ENCODE measurements around the gene SHISA9.

The SHISA9 gene

DNA sequence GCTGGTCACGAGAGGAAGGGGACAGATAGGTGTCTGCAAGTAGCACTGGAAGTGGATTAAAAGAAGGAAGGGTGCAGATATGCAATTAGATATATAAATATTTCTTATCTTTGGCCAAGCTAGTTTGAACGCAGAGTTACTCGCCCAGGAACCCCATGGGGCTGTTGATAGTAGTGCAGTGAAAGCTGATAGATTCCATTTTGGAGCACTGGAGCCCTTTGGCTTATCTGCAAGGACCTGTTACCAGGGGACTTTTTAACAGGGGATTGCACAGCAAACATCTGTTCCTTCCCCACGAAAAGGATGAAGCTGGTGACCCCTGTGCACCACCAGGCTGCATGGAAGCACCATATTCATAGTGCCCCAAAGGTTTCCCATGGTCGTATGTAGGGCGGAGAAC lies 218.7 kb downstream of the SHISA9 start:
- no peak for DNase-seq (ENCODE audit: low read depth in 2 of 2)

DNA sequence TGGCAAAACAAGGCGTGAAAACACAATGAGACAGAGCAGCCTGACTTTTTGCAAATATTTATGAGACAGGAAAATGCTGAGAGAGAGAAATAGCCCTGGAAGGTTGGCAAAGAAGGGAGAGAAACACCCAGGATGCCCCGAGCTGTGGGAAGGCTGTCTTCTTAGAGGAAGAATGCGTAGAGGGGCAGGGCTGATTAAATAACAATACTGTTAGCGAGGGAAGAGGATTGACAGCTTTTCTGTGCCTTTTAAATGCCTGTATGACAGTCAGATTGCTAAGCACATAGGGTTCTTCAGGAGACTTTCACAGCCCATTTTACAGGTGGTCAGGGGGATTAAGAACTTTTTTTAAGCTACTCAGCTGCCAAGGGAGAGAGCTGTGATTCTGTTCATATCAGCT lies 219.2 kb downstream of the SHISA9 start:
- no peak for DNase-seq (ENCODE audit: low read depth in 2 of 2)

DNA sequence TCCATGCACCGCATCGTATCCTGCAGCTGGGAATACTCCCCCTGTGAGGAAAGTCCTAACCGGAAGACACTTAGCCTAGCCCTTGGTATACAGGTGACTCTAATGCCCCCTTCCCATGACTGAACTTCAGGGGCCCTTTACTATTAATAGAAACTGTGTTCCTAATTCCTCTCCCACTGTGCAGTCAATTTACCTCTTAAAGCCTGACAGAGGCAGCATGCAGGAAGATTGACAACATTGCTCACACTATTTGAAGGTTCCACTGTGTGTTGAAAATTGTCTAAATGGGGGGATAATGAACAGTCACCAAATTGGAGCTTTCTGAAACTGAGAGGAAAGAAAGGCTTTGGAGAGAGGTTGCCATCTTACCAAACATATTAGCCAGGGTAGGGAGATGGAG lies 222.6 kb downstream of the SHISA9 start:
- DNase-seq (ENCODE audit: low read depth in 2 of 2), result no peak

DNA sequence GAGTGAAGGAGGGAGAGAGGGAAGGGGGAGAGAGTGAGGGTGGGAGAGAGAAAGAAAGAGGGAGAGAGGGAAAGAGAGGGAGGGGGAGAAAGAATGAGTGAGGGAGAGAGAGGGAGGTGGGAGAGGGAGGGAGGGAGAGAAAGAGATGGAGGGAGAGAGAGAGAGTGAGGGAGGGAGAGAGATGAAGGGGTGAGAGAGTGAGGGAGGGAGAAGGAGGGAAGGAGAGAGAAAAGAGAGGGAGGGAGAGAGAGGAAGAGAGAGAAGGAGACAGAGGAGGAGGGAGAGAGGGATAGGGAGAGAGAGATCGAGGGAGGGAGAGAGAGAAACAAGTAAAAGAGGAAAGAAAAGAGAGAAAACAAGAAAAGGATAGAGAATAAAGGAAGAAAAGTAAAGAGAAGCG lies 225.7 kb downstream of the SHISA9 start:
- no peak for DNase-seq (ENCODE audit: low read depth in 2 of 2)

DNA sequence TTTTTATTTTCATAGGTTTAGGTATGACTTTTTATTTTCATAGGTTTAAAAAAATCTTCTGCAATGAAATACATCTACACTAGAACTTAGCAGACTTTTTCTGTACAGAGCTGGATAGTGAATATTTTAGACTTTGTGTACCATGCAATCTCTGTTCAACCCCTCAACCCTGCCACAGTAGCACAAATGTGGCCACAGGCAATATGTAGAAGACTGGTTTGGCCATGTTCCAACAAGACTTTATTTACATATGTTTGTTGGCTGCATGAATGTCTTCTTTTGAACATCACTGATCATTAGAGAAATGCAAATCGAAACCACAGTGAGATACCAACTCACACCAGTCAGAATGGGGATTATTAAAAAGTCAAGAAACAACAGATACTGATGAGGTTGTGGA lies 229.2 kb downstream of the SHISA9 start:
- DNase-seq (ENCODE audit: low read depth in 2 of 2), result no peak

DNA sequence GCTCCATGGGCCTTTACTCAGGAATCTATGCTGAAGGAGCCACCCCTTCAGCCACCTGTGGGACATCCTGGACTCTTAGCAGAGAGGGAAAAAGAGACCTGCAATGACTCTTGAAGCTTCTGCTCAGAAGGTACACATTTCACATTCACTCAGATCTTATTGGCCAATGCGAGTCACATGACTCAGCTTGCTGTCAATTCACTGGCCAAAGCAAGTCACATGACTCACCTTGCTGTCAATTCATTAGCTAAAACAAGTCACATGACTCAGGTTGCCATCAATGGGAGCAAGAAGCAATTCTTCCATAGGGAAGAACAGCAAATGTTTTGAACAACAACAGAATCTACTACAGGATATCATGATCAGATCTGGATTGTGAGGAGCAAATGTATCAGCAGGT lies 233.4 kb downstream of the SHISA9 start:
- DNase-seq (ENCODE audit: low read depth in 2 of 2), result no peak

DNA sequence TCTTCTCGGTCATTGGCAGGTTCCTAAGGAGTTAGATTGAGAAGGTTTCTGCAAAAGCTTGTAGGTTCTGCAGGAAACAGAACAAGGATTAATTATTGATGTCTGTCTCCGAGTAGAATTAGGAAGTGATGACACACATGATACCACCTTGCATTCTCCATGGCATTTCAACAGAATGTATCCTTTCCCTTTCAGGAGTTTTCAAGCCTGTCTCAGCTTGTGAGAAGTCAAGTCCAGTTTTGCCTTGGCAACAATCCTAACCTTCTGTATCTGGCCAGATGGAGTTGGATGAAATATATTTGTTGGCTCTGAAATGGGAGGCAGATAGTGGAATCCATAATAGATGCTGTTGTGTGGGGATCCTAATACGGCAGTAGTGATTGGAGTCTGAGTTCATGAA lies 235.5 kb downstream of the SHISA9 start:
- DNase-seq (ENCODE audit: low read depth in 2 of 2), result no peak

DNA sequence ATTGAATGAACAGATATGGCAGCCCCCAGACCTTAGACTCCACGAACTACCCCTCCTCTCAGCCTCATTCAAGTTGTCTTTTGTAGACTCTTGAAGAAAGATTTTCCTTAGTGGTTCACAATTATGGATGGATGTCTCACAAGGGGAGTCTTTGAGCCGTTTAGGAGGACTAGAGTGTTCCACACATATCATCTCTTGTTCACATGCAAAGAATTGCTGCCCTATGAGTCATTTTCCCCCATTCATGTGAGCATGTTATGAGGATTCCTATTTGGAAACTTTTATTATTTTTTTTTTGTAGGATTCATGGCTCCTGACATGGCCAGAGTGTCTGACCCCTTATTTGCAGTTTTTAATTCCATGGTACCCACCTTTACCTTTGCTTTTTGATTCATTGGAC lies 237.1 kb downstream of the SHISA9 start:
- DNase-seq (ENCODE audit: low read depth in 2 of 2), result no peak

DNA sequence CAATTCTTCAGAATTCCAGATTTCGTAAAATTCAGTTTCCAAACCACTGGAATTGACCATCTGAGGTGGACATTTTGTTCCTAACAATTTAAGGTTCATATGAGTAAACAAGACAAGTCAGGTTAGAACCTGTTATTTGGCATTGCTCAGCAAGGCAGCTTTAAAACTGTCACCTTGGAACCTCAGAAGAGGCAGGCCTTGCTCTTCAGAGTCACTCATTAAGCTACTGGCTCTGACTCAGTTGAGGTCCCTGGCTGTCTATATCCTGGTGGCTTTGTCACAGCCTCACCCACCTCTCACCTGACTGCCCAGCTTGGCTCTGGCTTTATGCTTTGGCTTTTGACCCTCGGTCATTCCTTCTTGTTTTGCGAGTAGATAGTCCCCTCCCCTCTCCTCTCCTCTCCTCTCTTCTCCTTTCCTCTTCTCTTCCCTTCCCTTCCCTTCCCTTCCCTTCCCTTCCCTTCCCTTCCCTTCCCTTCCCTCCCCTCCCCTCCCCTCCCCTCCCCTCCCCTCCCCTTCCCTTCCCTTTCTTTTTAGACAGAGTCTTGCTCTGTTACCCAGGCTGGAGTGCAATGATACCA lies 238.4 kb downstream of the SHISA9 start:
- DNase-seq (ENCODE audit: low read depth in 2 of 2), result no peak

DNA sequence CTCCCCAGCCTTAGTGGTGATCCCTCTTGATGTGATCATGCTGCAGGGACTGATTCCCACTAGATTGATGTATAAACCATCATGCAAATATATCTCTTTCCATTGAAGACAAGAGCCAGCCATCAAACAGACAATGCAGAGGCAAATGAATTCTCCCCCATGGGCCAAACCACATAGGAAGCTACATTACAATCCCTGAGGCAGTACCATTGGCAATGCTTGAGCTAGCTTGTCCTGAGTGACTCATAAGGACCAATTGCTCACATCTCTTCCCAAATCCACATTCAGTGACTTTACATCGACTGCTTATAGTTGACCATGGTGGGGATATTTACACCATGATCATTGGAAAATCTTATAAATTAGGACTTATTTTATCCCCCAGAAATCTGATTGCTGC lies 242.2 kb downstream of the SHISA9 start:
- DNase-seq (ENCODE audit: low read depth in 2 of 2), result no peak

DNA sequence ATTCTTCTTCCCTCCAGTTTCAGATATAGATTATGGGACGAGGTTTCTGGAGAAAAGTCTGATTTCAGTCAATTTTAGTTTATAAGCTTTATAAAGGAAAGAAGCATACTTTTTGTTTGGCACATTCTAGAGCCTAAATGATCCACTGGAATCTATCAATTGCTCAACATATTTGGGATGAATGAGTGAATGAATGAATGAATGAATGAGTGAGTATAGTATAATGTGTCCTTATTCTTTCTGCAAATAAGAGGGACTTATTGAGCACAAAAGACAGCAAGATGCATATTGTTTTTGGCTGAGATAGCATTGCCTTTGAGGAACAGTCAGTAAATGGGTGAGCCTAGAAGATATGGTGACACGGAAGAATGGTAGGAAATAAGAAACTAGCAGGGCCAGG lies 245.4 kb downstream of the SHISA9 start:
- no peak for DNase-seq (ENCODE audit: low read depth in 2 of 2)

DNA sequence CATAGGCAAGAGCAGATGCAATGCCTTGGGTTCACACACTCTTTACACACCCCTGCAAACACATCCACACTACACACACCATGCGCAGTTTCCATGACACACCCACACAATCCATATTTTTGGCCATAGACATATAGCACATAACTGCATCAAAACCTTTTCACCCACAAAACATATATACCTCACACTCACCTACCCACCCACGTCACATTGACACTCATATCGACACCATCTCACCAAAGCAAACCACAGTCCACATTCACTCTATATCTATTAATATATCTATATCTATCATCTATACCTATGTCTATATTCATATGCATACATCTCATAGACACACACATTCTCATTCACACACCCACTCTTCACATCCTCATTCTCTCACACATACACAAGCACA lies 246.9 kb downstream of the SHISA9 start:
- no peak for DNase-seq (ENCODE audit: low read depth in 2 of 2)

DNA sequence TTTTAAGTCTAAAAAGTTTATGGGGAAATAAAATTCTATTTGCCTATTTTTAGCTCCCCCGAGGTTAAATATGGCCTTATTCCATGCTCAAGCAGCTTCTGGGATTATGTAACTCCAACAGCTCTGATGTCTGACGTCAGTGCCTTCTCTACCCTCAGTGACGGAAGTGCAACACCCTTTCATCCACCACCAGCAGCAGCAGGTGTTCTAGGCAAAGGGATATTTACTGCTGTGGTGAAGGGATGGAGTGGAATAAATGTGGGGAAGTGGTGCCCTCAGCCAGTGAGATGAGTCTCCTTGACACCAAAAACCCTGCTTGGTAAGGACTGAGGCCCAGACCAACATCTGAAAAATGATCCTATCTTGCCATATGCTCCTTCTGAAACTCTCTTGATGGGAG lies 247.4 kb downstream of the SHISA9 start:
- no peak for DNase-seq (ENCODE audit: low read depth in 2 of 2)

DNA sequence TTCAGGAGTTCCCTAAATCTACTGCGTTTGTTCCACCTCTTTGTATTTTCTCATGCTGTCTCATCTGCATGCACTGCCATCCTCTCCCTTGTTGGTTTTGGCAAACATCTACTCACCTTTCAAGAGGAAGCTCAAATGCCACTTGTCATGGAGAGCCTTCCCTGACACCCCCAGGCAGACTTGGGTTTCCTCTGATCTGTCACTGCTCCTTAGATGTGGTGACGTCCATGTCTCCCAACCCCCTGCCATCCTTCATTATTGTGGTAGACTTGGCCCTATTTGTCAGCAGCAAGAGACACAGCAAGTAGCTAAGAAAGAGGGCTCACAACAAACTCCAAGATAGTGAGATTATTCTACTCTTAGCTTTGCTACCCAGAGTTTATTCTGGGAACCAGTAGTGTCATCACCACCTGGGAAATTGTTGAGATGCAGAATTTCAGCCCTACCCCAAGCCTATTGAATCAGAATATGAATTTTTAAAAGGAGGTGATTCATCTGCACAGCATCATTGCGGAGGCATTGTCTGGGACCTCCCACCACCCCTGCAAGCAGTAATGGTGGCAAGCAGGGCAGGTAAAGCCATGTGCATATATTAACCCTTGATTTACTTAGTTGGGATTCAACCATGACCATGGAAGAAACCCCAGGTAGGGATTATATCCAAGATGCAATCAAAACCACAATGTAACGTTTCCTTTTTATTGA lies 248.9 kb downstream of the SHISA9 start:
- no peak for DNase-seq (ENCODE audit: low read depth in 2 of 2)

DNA sequence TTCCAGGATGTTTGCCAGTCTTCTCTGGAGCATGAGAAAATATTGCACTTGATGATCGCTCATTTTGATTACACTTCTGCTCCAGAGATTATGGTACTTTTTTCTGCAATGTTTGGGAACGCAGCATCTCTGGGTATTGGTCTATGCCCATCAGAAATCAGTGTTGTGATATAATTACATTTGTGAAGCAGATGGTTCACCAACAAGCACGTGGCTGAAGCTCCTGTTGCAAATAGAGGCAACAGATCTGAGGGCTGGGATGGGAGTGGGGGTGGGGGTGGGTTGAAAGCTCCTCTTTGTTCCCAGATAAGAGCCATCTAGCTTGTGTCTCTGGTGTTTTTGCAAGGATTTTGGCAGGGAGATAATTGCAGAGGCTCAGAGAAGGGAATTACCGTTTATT lies 252.3 kb downstream of the SHISA9 start:
- DNase-seq (ENCODE audit: low read depth in 2 of 2), result no peak

DNA sequence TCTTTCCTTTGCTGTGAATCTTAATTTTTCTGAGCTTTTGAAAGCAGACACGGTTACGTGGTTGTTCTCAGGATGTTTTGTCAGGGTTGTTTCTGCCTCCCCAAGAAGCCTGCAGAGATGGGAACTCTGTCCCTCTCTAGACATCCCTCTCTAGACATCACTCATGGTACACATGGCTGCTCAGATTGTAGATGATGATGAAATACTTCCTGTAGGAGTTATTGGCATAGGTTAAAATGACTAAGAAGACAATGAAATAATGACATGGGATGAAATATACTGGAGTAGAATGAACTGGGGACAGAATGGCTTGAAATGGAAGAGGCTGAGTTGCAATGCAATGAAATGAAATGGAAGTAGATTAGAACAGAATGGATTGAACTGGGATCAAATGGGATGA lies 253.4 kb downstream of the SHISA9 start:
- no peak for DNase-seq (ENCODE audit: low read depth in 2 of 2)

DNA sequence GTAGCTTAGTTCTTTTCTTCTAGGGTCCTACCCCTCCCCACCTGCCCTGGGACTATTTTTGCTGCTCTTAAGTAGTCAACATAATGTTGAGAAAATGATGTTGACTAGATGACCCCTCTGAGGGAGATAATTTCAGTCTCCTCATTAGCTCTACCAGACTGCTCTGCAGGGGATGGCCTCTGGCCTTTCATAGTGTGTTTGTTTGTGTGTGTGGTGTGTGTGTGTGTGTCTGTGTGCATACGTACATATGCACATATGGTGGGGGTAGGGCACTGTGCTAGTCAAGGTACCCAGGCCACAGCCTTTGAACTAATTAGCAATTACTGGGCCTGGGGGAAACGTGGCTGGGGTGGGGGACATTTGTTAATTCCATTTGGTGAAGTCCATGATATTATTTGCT lies 254.0 kb downstream of the SHISA9 start:
- no peak for DNase-seq (ENCODE audit: low read depth in 2 of 2)

DNA sequence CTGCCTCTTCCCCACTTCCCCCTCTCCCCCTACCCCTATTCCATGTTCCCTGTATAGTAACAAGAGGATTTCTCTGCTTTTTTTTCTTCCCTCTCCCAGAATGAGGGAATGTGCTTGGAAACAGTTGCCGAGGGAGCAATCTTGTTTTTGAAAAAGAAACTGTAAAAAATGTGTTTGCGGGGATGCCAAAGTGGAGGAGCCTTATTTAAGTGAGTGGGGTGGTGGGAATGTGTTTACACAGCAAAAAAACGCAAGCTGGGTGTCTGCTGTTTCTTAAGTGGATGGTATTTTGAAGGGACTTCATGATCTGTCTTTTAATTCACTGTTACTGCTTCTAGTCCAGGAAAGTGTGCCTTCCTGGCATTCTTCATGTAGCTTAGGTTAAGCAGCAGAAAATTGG lies 254.4 kb downstream of the SHISA9 start:
- no peak for DNase-seq (ENCODE audit: low read depth in 2 of 2)

DNA sequence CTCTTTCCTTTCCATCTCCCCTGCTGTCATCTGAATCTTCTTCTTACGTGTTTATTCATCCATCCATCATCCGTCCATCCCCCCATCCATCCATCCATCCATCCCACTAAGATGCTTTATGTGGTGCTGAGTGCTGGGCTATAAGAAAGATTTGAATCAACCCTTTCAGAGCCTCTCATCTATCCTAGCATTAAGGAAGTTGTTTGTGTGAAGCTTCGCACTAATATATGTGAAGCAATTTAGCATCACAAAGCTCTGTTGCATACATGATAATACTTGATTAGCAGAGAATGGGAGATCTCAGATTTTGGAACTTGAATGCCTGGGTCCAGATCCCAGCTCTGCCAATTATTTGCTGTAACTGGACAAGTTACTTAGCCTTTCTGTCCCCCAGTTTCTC lies 255.7 kb downstream of the SHISA9 start:
- DNase-seq (ENCODE audit: low read depth in 2 of 2), result no peak

DNA sequence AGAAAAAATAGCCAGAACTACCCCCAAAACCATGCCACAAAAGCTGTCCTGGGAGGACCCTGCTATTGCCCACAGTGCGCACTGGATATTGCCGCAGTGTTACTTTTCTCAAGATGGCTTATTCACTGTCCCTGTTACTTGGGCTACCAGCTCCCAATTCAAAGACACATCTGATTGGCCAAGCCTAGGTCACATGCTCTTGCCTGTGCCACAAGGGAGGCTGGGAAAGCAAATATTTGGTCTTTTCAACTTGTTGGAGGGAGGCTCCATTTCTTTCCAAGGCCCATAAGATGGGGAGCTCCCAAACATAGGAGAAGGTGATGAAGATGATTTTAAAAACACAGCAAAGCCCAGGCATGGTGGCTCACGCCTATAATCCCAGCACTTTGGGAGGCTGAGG lies 257.0 kb downstream of the SHISA9 start:
- DNase-seq (ENCODE audit: low read depth in 2 of 2), result no peak

DNA sequence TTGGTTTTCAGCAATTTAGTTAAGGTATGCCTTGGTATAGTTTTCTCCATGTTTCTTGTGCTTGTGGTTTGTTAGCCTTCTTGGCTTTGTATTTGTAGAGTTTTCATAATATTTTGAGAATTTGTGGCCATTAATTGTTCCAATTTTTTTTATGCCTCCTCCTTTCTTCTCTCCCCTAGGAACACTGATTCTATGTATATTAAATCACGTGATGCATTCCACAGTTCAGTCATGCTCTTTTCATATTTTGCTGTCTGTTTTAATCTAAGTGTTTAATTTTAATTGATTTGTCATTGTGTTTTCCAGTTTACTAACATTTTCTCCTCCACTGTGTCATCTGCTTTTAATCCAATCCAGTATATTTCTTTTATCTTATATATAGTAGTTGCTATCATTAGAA lies 263.6 kb downstream of the SHISA9 start:
- no peak for DNase-seq (ENCODE audit: low read depth in 2 of 2)

DNA sequence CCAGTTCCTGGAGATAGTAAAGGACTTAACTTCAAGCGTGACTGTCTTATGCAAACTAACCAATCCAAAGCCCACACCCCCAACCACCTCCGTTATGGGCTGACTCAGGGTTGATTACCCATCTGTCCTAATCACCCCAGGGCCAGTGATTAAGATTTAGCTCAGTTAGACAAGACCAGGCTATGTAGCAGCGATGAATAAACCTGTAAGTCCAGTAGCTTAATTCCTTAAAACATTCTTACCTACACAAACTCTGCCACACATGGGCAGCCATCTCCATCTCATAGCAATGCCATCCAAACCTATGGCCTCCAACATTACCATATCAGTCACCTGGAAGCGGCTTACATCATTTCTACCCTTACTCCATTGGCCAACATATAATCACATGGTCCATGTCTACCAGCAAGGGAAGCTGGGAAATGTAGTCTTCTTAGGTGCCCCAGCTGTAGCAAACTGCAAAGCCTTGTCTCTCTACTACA lies 266.7 kb downstream of the SHISA9 start:
- DNase-seq (ENCODE audit: low read depth in 2 of 2), result no peak

DNA sequence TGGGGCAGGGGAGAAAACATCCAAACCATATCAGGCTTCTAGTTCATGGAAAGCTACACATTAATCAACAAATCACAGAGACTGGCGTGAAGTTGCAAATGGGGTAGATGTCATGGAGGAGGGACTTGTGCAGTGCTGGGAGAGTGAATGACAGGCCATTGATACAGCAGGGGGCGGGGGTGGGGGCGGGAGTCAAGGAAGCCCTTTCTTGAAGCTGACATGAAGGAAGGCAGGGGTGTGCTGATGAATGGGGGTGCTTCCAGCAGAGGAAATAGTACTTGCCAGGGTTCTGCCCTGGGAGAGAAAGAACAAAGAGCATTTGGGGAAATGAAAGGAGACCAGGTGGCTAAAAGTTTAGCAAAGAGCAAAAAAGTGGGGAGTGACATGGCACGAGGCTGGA lies 269.9 kb downstream of the SHISA9 start:
- no peak for DNase-seq (ENCODE audit: low read depth in 2 of 2)

DNA sequence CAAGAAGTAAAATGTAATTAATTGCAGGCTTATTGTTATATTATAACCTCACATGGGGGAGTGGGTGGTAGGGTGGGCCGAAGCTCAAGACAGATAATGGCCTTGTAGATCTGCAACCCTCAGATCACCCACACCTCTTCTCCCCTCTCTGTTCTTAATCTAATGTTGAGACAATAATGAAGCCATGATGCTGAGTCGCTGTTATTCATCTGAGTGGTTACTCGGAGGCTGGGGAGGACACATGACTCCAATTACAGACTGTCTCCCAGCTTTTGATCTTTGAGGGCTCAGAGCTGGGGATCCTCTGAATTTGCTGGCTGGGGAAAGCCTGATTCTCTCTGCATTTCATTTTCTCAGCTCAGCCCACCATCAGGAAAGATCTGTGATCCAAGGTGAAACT lies 275.3 kb downstream of the SHISA9 start:
- DNase-seq (ENCODE audit: low read depth in 2 of 2), result no peak
